CD14-positive monocyte (primary cell): Measurements from ENCODE around the gene MAD1L1. TPM values are rescaled to one million over a fixed set of nuclear protein-coding genes. Genes with fewer than 3 reads are reported as not detected.

Experiments used
- DNase-seq, 3 donors: peaks; one replicate each; pipeline ENCODE4 v3.0.0-alpha.2; 2011 to 2022
- H2AFZ ChIP-seq: 2 replicates; pipeline ENCODE4 v1.6.0; 2012; ENCODE audit warnings: mild to moderate bottlenecking, low read depth, low read length, inconsistent platforms; ENCODE audit not compliant: insufficient read depth, poor library complexity, severe bottlenecking
- H3K27ac ChIP-seq, 2 donors: 1 replicate in 1 of 2; 2 replicates in 1 of 2; pipeline ENCODE4 v1.5.1; 2012 to 2013; ENCODE audit warnings: low read length in 2 of 2, control low read depth in 1 of 2, inconsistent platforms in 1 of 2, low read depth in 1 of 2, mild to moderate bottlenecking in 1 of 2
- H3K27me3 ChIP-seq, 2 donors: one replicate each; pipeline versions ENCODE4 v1.6.0 to v1.6.1; 2011 to 2013; ENCODE audit warnings: low read length in 2 of 2; ENCODE audit not compliant: control insufficient read depth in 2 of 2, insufficient read depth in 2 of 2
- H3K36me3 ChIP-seq, 2 donors: replicated peaks in 1 of 2; 1 replicate in 1 of 2; 2 replicates in 1 of 2; pipeline versions ENCODE4 v1.5.1 to v1.6.1; 2012 to 2013; ENCODE audit warnings: low read length in 2 of 2, control low read depth in 1 of 2, inconsistent platforms in 1 of 2, mild to moderate bottlenecking in 1 of 2; ENCODE audit not compliant: insufficient read depth in 2 of 2, control insufficient read depth in 1 of 2
- H3K4me1 ChIP-seq, 2 donors: 1 replicate in 1 of 2; 2 replicates in 1 of 2; pipeline versions ENCODE4 v1.5.1 to v1.6.1; 2012 to 2013; ENCODE audit warnings: low read length in 2 of 2, control low read depth in 1 of 2, inconsistent platforms in 1 of 2, mild to moderate bottlenecking in 1 of 2, moderate library complexity in 1 of 2; ENCODE audit not compliant: insufficient read depth in 2 of 2, control insufficient read depth in 1 of 2
- H3K4me2 ChIP-seq: replicated peaks from 2 replicates; pipeline ENCODE3; 2012; ENCODE audit warnings: low read length, moderate library complexity, mild to moderate bottlenecking; ENCODE audit not compliant: poor library complexity, severe bottlenecking; ENCODE audit errors: extremely low read depth
- H3K4me3 ChIP-seq, 3 experiments: fragments of 200-600 bp in 1 of 3; sonication (generic) in 1 of 3; replicated peaks in 1 of 3; 1 replicate in 2 of 3; 2 replicates in 1 of 3; pipeline ENCODE4 v1.5.1; 2011 to 2013; ENCODE audit warnings: low read length in 3 of 3, mild to moderate bottlenecking in 3 of 3, control low read depth in 2 of 3, low read depth in 2 of 3, inconsistent platforms in 1 of 3, moderate library complexity in 1 of 3
- H3K79me2 ChIP-seq: 2 replicates; pipeline ENCODE4 v1.6.0; 2012; ENCODE audit warnings: mild to moderate bottlenecking, control low read depth, inconsistent platforms, low read length, moderate library complexity; ENCODE audit not compliant: insufficient read depth
- H3K9ac ChIP-seq: 2 replicates; pipeline ENCODE4 v1.6.0; 2017; ENCODE audit warnings: low read length, mild to moderate bottlenecking; ENCODE audit not compliant: insufficient read depth, poor library complexity, severe bottlenecking
- H3K9me3 ChIP-seq, 2 donors: replicated peaks in 1 of 2; 1 replicate in 1 of 2; 2 replicates in 1 of 2; pipeline versions ENCODE4 v1.5.1 to v1.6.1; 2012 to 2013; ENCODE audit warnings: low read length in 2 of 2, control low read depth in 1 of 2; ENCODE audit not compliant: control insufficient read depth in 1 of 2, insufficient read depth in 1 of 2
- H4K20me1 ChIP-seq: 2 replicates; pipeline ENCODE4 v1.6.0; 2012; ENCODE audit warnings: mild to moderate bottlenecking, low read length, control low read depth, moderate library complexity; ENCODE audit not compliant: insufficient read depth
- H3K27ac Mint-ChIP-seq, 7 donors: one replicate each; pipeline ENCODE4 v1.8.0; 2020; ENCODE audit warnings: mild to moderate bottlenecking in 7 of 7, mixed read lengths in 7 of 7, moderate library complexity in 6 of 7, inconsistent platforms in 2 of 7
- H3K27me3 Mint-ChIP-seq, 3 donors: one replicate each; pipeline ENCODE4 v1.8.0; 2021 to 2022; ENCODE audit warnings: low read depth in 3 of 3, mild to moderate bottlenecking in 3 of 3, mixed read lengths in 3 of 3, moderate library complexity in 3 of 3, inconsistent platforms in 1 of 3
- H3K36me3 Mint-ChIP-seq, 2 donors: one replicate each; pipeline ENCODE4 v1.8.0; 2020; ENCODE audit warnings: mixed read lengths in 2 of 2, inconsistent platforms in 1 of 2, mild to moderate bottlenecking in 1 of 2
- H3K4me1 Mint-ChIP-seq: one replicate; pipeline ENCODE4 v1.8.0; 2020; ENCODE audit warnings: mild to moderate bottlenecking, mixed read lengths
- H3K4me3 Mint-ChIP-seq, 2 donors: one replicate each; pipeline ENCODE4 v1.8.0; 2020; ENCODE audit warnings: mild to moderate bottlenecking in 2 of 2, mixed read lengths in 2 of 2, moderate library complexity in 1 of 2
- H3K9me3 Mint-ChIP-seq, 7 donors: one replicate each; pipeline ENCODE4 v1.8.0; 2020 to 2022; ENCODE audit warnings: mixed read lengths in 7 of 7, mild to moderate bottlenecking in 6 of 7, moderate library complexity in 6 of 7, inconsistent platforms in 2 of 7
- WGBS: methylation state at CpG from one replicate; pipeline ENCODE4 v1.1.5; 2013; ENCODE audit warnings: missing lambda C conversion rate; ENCODE audit not compliant: insufficient coverage; 5-methylcytosine and 5-hydroxymethylcytosine counted together
- intact Hi-C, 2 donors: fragments of 100-400 bp; cut with micrococcal nuclease; formaldehyde crosslinking; loops; one replicate each; pipeline versions ENCODE4 v1.15.0 to v1.15.1; 2023
- polyA plus RNA-seq, 3 donors: library from polyadenylated mRNA; depleted of rRNA in 1 of 3; unstranded in 2 of 3; stranded (reverse) in 1 of 3; fragments of 300-500 nt in 2 of 3; fragments of >200 nt in 1 of 3; fragmentation: Illumina TruSeq in 2 of 3; gene quantifications; 1 replicate in 2 of 3; 2 replicates in 1 of 3; pipeline ENCODE4 v1.2.3, GENCODE V29; 2012 to 2021
- TF ChIP-seq, protein P1 (sequence below): fragments of 200-600 bp; IDR thresholded peaks from one replicate; pipeline ENCODE4 v1.8.0; 2022; ENCODE audit warnings: antibody characterized with exemption, mild to moderate bottlenecking

MAD1L1 gene
- polyA plus RNA-seq, 3 donors = 22.0 to 39.4 (median 33.2) TPM

DNA sequence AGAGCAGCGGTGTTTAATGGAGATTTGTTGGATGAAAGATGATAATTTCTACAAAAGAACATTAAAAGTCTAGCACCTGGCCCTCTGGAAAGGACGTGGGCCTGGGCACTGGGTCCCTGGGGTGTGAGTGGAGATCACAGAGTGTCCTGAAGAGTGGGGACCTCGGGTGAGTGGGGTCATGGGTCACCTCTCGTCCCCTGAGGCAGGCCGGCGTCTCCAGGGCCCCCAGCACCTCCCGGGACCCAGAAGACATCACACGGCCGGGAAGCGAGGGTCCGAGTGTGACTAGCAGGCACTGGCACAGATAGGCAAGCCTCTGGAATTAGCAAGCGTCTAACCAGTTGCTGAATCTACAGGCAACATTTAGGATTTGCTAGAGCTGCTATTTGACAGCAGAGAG lies 257.2 kb downstream of the MAD1L1 start:
- H3K4me3 Mint-ChIP-seq = no peak overlapping the region

DNA sequence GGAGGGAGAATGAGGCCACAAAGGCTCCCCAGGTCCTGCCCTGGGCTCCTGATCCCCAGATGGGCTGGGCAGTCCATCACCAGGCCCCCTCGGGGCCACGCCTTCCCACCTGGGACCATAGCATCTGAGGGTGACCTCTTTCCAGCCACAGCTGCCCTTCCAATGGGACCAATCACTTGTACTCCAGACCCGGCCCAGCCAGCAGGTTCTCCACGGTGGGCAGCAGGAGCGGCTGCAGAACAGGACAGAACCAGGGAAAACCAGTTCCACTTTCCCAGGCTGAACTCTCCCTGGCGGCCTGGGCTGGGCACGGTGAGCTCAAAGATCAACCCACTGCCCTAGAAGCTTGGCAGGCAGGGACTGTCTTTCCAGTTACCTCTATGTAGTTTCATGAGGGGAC lies 257.6 kb downstream of the MAD1L1 start:
- Mint-ChIP-seq H3K27me3 (no peaks in the 10 kb centered on the region), H3K27ac (peak overlapping the region in 2 of 7 donors; percentile 43 to 59), H3K36me3 (peaks cover 48 to 56% of the 10 kb centered on the region in 2 donors), H3K9me3 (peaks cover 0 to 7% (median 5%) of the 10 kb centered on the region in 7 donors), H3K4me3 (no peak overlapping the region), H3K4me1 (no peaks in the 10 kb centered on the region)
- Histone ChIP-seq H4K20me1 (no peaks in the 10 kb centered on the region), H2AFZ (no peak overlapping the region), H3K4me3 (no peak overlapping the region), H3K4me1 (no peaks in the 10 kb centered on the region), H3K36me3 (peaks cover 16 to 46% of the 10 kb centered on the region in 2 donors), H3K27ac (no peak overlapping the region), H3K9ac (no peak overlapping the region), H3K79me2 (no peaks in the 10 kb centered on the region), H3K27me3 (no peaks in the 10 kb centered on the region), H3K9me3 (peaks cover 0 to 6% of the 10 kb centered on the region in 2 donors), H3K4me2 (no peak overlapping the region)
- TF ChIP-seq, protein P1, sequence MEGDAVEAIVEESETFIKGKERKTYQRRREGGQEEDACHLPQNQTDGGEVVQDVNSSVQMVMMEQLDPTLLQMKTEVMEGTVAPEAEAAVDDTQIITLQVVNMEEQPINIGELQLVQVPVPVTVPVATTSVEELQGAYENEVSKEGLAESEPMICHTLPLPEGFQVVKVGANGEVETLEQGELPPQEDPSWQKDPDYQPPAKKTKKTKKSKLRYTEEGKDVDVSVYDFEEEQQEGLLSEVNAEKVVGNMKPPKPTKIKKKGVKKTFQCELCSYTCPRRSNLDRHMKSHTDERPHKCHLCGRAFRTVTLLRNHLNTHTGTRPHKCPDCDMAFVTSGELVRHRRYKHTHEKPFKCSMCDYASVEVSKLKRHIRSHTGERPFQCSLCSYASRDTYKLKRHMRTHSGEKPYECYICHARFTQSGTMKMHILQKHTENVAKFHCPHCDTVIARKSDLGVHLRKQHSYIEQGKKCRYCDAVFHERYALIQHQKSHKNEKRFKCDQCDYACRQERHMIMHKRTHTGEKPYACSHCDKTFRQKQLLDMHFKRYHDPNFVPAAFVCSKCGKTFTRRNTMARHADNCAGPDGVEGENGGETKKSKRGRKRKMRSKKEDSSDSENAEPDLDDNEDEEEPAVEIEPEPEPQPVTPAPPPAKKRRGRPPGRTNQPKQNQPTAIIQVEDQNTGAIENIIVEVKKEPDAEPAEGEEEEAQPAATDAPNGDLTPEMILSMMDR = no peak
- DNase-seq = no peak
- intact Hi-C loops = no loop called here
- 99% methylated on average over 5 of the region's 7 CpGs for WGBS

More for the DNA sequence above, 257.2 kb downstream of the MAD1L1 start:
- Mint-ChIP-seq H3K9me3 (peaks cover 0 to 7% (median 5%) of the 10 kb centered on the region in 7 donors), H3K27ac (peak overlapping the region in 2 of 7 donors; percentile 43 to 59), H3K4me1 (no peaks in the 10 kb centered on the region), H3K27me3 (no peaks in the 10 kb centered on the region), H3K36me3 (peaks cover 47 to 59% of the 10 kb centered on the region in 2 donors)
- Histone ChIP-seq H3K9me3 (peaks cover 0 to 6% of the 10 kb centered on the region in 2 donors), H3K4me2 (no peak overlapping the region), H4K20me1 (no peaks in the 10 kb centered on the region), H3K27me3 (no peaks in the 10 kb centered on the region), H2AFZ (no peak overlapping the region), H3K27ac (no peak overlapping the region), H3K4me3 (no peak overlapping the region), H3K36me3 (peaks cover 16 to 50% of the 10 kb centered on the region in 2 donors), H3K79me2 (no peaks in the 10 kb centered on the region), H3K4me1 (no peaks in the 10 kb centered on the region), H3K9ac (no peak overlapping the region)
- TF ChIP-seq, protein P1 = no peak
- WGBS = over 99% methylated on average over 11 of the region's 12 CpGs
- no peak for DNase-seq
- intact Hi-C loops = no loop called here
